OCI-LY3 (cell line): ENCODE results near the gene MAP4K3.

Experiments
- H2AFZ ChIP-seq: fragments of 200-600, 300-600 bp; shearing (Covaris generic); 2 replicates; pipeline ENCODE4 v1.6.0; 2014; ENCODE audit warnings: antibody characterized with exemption, low read depth, low read length
- H3K27ac ChIP-seq: fragments of 200-600, 300-600 bp; sonication (generic); 2 replicates; pipeline ENCODE4 v1.5.1; 2014; ENCODE audit warnings: mild to moderate bottlenecking, low read length, moderate library complexity, mixed read lengths
- H3K27me3 ChIP-seq: fragments of 200-600, 300-600 bp; sonication (generic); 2 replicates; pipeline ENCODE4 v1.6.1; 2014; ENCODE audit warnings: low read depth, low read length, mixed read lengths
- H3K36me3 ChIP-seq: fragments of 200-600, 300-600 bp; sonication (generic); replicated peaks from 2 replicates; pipeline ENCODE3; 2014; ENCODE audit warnings: low read depth, low read length, mixed read lengths
- H3K4me1 ChIP-seq: fragments of 300-600, 200-600 bp; sonication (generic); 2 replicates; pipeline ENCODE4 v1.6.1; 2014; ENCODE audit warnings: low read length, mixed read lengths
- H3K4me2 ChIP-seq: fragments of 200-600, 300-600 bp; sonication (generic); 2 replicates; pipeline ENCODE4 v1.6.1; 2014; ENCODE audit warnings: low read length, mixed read lengths
- H3K4me3 ChIP-seq: fragments of 300-600, 200-600 bp; sonication (generic); 2 replicates; pipeline ENCODE4 v1.5.1; 2014; ENCODE audit warnings: antibody characterized with exemption, mild to moderate bottlenecking, low read length, moderate library complexity
- H3K79me2 ChIP-seq: fragments of 300-600, 200-600 bp; shearing (Covaris generic); 2 replicates; pipeline ENCODE4 v1.6.1; 2014; ENCODE audit warnings: mild to moderate bottlenecking, low read length, mixed read lengths
- H3K9ac ChIP-seq: fragments of 300-600, 200-600 bp; shearing (Covaris generic); 2 replicates; pipeline ENCODE4 v1.6.0; 2014; ENCODE audit warnings: mild to moderate bottlenecking, low read length, moderate library complexity
- H3K9me3 ChIP-seq: fragments of 200-600, 300-600 bp; shearing (Covaris generic); 2 replicates; pipeline ENCODE4 v1.6.1; 2014; ENCODE audit warnings: low read length, mixed read lengths; ENCODE audit not compliant: insufficient read depth
- H4K20me1 ChIP-seq: fragments of 200-600, 300-600 bp; sonication (generic); 2 replicates; pipeline ENCODE4 v1.6.1; 2016; ENCODE audit warnings: low read length, mixed read lengths; ENCODE audit not compliant: insufficient read depth
- EZH2phosphoT487 ChIP-seq: fragments of 200-600 bp; shearing (Covaris generic); IDR thresholded peaks from 2 replicates; pipeline ENCODE4 v1.6.1; 2018; ENCODE audit warnings: antibody characterized with exemption, mixed run types, low read depth
- TF ChIP-seq, protein P1 (sequence below): fragments of 200-600, 300-600 bp; sonication (generic); IDR thresholded peaks from 2 replicates; pipeline ENCODE4 v1.5.1; 2014; ENCODE audit warnings: antibody characterized with exemption, low read length, low read depth

The MAP4K3 gene

DNA sequence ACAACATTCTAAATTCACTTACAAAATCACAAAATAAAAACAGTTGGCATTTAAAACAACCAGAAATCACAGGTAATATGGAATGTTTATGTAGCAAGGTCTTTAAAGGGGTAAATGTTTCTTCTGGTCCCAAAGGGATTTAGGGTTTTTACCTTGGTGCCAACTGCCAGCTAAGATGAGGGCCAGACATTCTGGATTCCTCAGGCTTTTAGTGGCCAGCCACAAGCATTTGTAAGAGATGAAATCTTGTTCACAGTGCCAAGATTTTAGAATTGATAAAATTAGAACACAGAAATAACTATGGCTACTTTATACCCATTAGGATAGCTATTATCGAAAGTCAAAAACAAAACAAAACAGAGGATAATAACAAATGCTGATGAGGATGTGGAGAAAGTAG, 132.9 kb downstream of the MAP4K3 start:
- Histone ChIP-seq H3K4me1 (no peaks in the 10 kb centered on the region), H3K9me3 (no peaks in the 10 kb centered on the region), H4K20me1 (no peaks in the 10 kb centered on the region), H3K4me2 (no peak overlapping the region), H2AFZ (no peak overlapping the region), H3K36me3 (no peaks in the 10 kb centered on the region), H3K79me2 (no peaks in the 10 kb centered on the region), H3K4me3 (no peak overlapping the region), H3K27ac (no peak overlapping the region), H3K27me3 (no peaks in the 10 kb centered on the region), H3K9ac (no peak overlapping the region)
- TF ChIP-seq, protein P1, sequence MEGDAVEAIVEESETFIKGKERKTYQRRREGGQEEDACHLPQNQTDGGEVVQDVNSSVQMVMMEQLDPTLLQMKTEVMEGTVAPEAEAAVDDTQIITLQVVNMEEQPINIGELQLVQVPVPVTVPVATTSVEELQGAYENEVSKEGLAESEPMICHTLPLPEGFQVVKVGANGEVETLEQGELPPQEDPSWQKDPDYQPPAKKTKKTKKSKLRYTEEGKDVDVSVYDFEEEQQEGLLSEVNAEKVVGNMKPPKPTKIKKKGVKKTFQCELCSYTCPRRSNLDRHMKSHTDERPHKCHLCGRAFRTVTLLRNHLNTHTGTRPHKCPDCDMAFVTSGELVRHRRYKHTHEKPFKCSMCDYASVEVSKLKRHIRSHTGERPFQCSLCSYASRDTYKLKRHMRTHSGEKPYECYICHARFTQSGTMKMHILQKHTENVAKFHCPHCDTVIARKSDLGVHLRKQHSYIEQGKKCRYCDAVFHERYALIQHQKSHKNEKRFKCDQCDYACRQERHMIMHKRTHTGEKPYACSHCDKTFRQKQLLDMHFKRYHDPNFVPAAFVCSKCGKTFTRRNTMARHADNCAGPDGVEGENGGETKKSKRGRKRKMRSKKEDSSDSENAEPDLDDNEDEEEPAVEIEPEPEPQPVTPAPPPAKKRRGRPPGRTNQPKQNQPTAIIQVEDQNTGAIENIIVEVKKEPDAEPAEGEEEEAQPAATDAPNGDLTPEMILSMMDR: no peak
- TF ChIP-seq EZH2phosphoT487: no peak

DNA sequence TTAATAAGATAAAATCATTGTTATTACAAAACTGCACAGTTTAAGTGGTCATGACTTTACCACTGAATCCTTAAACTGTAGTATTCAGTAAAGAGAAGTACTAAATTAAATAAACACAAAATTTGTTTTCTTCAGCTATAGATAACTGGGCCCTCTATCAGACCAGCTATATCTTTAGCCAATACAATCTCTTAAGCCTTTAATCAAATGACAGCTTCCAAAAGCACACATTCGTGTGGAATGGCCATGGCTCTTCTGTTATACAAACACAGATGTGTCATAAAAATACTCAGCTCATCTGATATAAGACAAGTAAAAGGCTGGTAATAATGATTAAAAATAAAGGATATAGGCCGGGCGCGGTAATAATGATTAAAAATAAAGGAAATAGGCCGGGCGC, 135.7 kb downstream of the MAP4K3 start:
- H3K36me3 ChIP-seq: no peaks in the 10 kb centered on the region
- no peak for TF ChIP-seq EZH2phosphoT487
- TF ChIP-seq, protein P1: no peak
- no peak overlapping the region for H3K27ac ChIP-seq
- no peak overlapping the region for H2AFZ ChIP-seq
- H3K4me3 ChIP-seq: no peak overlapping the region
- no peaks in the 10 kb centered on the region for H3K27me3 ChIP-seq
- H4K20me1 ChIP-seq: no peaks in the 10 kb centered on the region
- no peaks in the 10 kb centered on the region for H3K4me1 ChIP-seq
- no peaks in the 10 kb centered on the region for H3K79me2 ChIP-seq
- H3K9ac ChIP-seq: no peak overlapping the region
- H3K4me2 ChIP-seq: no peak overlapping the region
- no peaks in the 10 kb centered on the region for H3K9me3 ChIP-seq

DNA sequence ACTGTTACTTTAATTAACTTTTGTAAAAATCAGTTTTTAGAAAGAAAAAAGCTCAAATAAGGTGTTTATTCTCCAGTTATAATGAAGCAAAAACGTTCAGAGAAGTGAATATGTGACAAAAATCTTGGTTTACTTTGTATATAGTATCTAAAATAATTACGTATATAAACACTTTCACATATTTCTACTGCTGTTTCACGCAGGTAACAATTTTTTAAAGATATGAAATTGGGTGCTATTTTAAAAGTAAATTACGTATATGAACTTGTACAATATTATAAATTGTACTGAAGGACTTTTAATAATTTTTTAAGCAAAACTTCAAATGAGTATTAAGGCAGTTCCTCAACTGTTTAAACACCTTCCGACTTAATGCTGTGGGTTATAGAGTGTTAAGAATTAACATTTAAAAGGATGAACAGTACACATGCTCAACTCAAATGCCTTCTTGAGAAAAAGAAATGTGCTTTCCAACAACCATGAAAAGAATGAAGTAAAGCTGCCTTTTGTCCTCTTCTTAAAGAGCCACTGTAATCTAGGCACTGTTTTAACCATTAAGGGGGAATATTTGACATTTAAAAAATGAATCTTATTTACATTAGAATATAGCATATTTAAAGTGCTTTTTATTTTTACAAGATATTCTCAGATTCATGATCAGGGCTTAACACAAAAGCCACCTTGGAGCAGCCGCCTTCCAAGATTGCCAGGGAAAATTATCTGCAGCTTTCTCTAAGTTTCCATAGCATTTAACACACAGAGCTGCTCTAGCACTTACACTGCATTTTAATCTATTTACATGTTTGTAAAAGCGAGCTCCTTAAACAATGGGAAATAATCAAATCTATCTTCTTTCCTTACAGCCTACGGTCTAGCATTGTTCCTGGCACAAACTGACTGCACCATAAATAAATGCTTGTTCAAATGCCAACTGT, 136.8 kb downstream of the MAP4K3 start:
- no peaks in the 10 kb centered on the region for H3K79me2 ChIP-seq
- H4K20me1 ChIP-seq: no peaks in the 10 kb centered on the region
- H2AFZ ChIP-seq: no peak overlapping the region
- TF ChIP-seq EZH2phosphoT487: no peak
- TF ChIP-seq, protein P1: no peak
- no peaks in the 10 kb centered on the region for H3K4me1 ChIP-seq
- no peaks in the 10 kb centered on the region for H3K36me3 ChIP-seq
- no peaks in the 10 kb centered on the region for H3K27me3 ChIP-seq
- no peaks in the 10 kb centered on the region for H3K9me3 ChIP-seq
- H3K9ac ChIP-seq: no peak overlapping the region
- H3K4me2 ChIP-seq: no peak overlapping the region
- no peak overlapping the region for H3K27ac ChIP-seq
- H3K4me3 ChIP-seq: no peak overlapping the region

DNA sequence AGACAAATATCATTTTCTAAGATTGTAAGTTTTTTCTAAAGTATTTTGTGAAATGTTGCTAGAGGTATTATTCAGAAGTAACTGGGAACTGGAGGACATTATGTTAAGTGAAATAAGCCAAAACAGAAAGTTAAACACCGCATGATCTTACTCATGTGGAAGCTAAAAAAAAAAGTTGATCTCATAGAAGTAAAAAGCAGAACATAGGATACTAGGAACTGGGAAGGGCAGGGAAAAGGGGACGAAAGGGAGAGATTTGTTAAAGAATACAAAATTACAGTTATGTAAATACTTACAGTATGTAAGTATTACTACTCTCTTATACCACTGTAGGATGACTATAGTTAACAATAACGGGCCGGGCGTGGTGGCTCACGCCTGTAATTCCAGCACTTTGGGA, 146.7 kb downstream of the MAP4K3 start:
- H3K9ac ChIP-seq: no peak overlapping the region
- no peaks in the 10 kb centered on the region for H3K4me1 ChIP-seq
- no peaks in the 10 kb centered on the region for H3K27me3 ChIP-seq
- H2AFZ ChIP-seq: no peak overlapping the region
- no peaks in the 10 kb centered on the region for H4K20me1 ChIP-seq
- H3K4me2 ChIP-seq: no peak overlapping the region
- no peak overlapping the region for H3K4me3 ChIP-seq
- H3K36me3 ChIP-seq: no peaks in the 10 kb centered on the region
- H3K27ac ChIP-seq: no peak overlapping the region
- H3K79me2 ChIP-seq: no peaks in the 10 kb centered on the region
- TF ChIP-seq, protein P1: no peak
- TF ChIP-seq EZH2phosphoT487: no peak
- H3K9me3 ChIP-seq: no peaks in the 10 kb centered on the region
